GM19240 (cell line): ENCODE data around the gene DVL3.
A peak's percentile ranks its signal among the peaks of the same experiment; 100 is the strongest.

ENCODE experiments used
- DNase-seq: peaks from one replicate; pipeline ENCODE4 v3.0.0; 2011; ENCODE audit warnings: low spot score; ENCODE audit not compliant: insufficient read length

Gene DVL3

GRCh38 chr3:184176377-184177330 is 21.5 kb downstream of the DVL3 start:
- DNase-seq: no peak

GRCh38 chr3:184177331-184177731 is 22.2 kb downstream of the DVL3 start:
- DNase-seq: no peak

- DNase-seq: no peak
Observed at GRCh38 chr3:184177767-184178306, 22.7 kb downstream of the DVL3 start.

- no peak for DNase-seq
Observed at GRCh38 chr3:184178521-184179138, 23.5 kb downstream of the DVL3 start.

DNA sequence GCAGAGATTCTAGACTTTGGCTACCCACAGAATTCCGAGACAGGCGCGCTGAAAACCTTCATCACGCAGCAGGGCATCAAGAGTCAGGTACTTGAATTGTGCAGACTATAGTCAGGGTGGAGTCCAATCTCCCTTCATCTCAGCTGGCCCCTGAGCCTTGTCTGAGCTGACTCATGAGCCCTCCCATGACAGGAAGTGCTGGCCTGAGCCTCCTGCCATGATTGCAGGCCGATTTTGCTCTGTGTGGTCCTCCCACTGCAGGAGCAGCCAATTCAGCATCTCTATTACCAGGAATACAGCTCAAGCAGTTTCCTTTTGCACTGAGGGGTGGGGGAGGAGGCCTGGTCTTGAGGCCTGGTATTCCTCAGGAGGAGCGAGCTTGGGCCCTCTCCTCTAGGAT is 25.0 kb downstream of the DVL3 start:
- no peak for DNase-seq

DNA sequence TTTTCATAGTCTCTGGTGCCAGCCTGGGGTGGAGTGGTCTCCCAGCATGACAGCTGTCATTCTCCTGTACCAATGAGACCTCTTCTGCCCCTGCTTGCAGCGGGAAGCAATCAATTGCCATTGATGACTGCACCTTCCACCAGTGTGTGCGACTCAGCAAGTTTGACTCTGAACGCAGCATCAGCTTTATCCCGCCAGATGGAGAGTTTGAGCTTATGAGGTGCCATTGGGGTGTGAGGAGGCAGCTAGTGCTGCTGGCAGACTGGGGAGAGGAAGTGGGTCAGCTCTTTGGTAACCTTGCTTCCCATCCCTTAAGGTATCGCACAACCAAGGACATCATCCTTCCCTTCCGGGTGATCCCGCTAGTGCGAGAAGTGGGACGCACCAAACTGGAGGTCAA is 26.4 kb downstream of the DVL3 start:
- no peak for DNase-seq

- no peak for DNase-seq
Observed at GRCh38 chr3:184183679-184184078, 28.5 kb downstream of the DVL3 start.

GRCh38 chr3:184184546-184185230 is 29.5 kb downstream of the DVL3 start:
- DNase-seq: no peak

GRCh38 chr3:184185461-184186183 is 30.4 kb downstream of the DVL3 start:
- DNase-seq: peak; percentile 98

DNA sequence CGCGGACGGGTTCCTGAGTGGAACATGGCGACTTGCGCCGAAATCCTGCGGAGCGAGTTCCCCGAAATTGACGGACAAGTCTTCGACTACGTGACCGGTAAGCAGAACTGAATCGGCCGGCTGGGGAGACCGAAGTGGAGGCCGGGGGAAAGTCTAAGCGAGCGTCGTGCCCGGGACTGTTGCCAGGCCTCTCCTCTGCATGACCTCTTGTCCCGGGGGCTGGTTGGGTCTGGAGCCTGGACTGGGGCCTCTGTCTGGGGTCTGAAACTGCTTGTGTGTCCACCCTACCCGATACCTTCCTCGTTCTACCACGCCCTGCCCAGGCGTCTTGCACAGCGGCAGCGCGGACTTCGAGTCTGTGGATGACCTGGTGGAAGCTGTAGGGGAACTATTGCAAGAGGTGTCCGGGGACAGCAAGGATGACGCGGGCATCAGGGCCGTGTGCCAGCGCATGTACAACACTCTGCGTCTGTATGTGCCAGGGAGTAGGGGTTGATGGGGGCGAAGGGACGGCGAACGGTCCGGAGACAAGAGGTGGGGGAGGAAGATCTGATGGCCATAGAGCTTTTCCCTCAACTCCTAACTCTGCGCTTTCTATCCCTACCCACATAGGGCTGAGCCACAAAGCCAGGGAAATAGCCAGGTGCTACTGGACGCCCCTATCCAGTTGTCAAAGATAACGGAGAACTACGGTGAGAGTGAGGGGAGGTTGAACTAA is 31.2 kb downstream of the DVL3 start, which contains the start of gene ABCF3:
TSS of gene ABCF3 (plus strand) at position 16 of the 718 bp plus-strand sequence. CDS start at position 25, 9 bp downstream.
- no peak for DNase-seq

DNA sequence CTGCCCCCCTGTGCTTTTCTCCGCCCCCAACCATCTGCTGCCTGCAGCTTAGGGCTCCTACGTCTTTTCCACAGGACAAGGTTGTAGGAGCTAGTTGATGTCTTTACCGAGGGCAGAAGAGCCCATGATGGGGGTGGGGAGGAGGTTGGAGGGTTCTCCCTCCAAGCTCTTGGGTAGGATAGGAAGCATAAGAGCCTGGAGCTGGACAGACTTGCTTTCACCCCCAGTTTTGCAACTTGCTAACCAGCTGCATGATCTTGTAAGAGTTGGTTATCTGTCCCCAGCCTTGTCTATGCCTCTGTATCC is 31.7 kb downstream of the DVL3 start:
- no peak for DNase-seq

DNA sequence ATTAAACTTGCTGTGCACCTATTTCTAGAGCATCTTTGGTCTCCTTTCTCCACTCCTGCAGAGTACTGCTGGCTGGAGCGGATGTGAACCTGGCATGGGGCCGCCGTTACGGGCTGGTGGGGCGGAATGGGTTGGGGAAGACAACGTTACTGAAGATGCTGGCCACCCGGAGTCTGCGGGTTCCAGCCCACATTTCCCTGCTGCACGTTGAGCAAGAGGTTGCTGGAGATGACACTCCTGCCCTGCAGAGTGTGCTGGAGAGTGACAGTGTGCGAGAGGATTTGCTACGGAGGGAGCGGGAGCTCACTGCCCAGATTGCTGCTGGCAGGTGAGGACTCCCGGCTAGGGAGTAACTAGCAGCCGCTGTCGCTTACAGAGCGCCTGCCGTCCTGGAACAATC is 32.9 kb downstream of the DVL3 start:
- DNase-seq: no peak

DNA sequence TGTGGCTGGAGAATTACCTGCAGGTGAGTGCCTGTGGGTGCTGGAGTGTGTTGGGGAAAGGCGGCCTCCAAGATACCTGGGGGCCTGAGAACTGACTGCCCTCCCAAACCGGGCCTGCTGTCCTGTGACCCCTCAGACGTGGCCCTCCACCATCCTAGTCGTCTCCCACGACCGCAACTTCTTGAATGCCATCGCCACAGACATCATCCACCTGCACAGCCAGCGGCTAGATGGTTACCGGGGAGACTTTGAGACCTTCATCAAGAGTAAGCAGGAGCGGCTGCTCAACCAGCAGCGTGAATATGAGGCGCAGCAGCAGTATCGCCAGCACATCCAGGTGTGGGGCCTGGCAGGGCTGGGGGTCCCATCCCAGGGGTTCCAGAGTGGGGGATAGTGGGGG is 34.2 kb downstream of the DVL3 start:
- no peak for DNase-seq

GRCh38 chr3:184192889-184193288 is 37.7 kb downstream of the DVL3 start:
- DNase-seq: no peak

GRCh38 chr3:184193991-184194539 is 38.9 kb downstream of the DVL3 start:
- DNase-seq: no peak

DNA sequence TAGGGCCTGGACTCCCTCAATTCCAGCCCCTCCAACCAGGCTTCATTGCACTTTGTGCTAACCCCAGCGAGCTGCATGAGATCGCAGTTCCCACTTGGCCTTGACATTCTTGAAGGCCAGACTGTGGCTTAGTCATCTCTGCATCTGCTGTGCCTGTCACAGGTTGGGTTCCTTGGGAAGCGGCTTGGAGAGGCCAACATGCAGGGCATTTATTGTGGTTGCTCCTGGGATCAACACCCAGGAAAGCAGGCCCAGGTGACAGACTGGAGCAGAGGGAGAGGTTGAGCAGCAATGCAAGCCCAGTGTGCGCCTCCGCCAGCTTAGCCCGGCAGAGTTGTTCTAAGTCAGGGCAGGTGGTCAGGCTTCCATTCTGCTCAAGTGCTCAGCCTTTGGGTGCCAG is 41.4 kb downstream of the DVL3 start:
- DNase-seq: no peak

GRCh38 chr3:184198509-184198908 is 43.3 kb downstream of the DVL3 start:
- DNase-seq: no peak

- no peak for DNase-seq
Observed at GRCh38 chr3:184200825-184201224, 45.6 kb downstream of the DVL3 start.

DNA sequence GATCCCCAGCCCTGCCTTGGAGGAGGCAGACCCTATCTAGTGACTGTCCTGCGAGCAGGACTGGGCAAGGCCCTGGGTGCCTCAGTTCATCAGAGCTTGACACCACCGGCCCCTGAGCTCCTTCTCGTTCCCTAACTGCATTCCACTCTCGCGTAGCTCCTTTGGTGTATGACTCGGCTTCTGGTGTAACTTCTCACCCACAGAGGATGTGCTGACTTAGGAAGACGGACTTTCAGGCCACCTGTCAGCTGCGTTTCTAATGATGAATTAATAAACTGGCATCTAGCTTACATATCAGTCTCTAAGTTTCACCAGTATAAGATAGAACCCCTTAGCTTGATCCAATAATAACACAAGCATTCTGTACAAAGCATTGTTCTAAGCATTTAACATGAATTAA is 48.3 kb downstream of the DVL3 start:
- no peak for DNase-seq

DNA sequence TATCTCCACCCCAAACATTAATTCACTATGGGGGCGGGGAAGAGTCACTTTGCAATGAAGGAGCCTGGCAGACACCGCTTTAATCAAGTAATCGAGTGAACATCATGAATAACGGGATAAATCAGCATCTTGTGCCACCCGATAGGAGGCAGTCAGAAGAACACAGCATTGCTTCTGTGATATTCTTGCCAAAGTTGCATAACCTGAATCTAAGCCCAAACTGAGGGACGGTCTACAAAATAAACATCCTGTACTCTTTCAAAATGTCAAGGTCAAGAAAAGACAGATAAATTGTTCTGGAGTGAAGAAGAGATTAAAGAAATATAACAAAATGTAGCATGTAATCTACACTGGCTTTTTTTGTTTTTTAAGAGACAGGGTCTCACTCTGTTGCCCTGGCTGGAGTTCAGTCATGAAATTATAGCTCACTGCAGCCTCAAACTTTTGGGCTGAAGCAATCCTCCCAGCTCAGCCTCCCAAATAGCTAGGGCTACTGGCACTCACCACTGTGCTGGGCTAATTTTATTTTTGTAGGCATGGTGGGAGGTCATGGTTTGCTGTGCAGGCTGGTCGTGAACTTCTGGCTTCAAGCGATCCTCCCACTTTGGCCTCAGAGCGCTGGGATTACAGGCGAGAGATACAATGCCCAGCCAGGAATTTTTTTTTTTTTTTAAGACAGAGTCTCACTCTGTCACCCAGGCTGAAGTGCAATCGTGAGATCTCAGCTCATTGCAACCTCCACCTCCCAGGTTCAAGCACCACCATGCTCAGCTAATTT is 54.2 kb downstream of the DVL3 start:
- DNase-seq: no peak
